ENCODE data around the gene VPS35L.

Gene VPS35L

GRCh38 chr16:19728636-19728965, 173.1 kb downstream of the VPS35L start:
- no peak for TF ChIP-seq CTCF (IDR thresholded peaks at IDR 0.05; ENCODE audit: borderline replicate concordance, control extremely low read depth, extremely low read depth, insufficient read depth, missing control alignments)
- in situ Hi-C loops (cut with MboI; ENCODE audit: low sequenced_read_pairs, unreplicated experiment): no loop called here

GRCh38 chr16:19733551-19733950, 178.0 kb downstream of the VPS35L start:
- TF ChIP-seq CTCF (IDR thresholded peaks at IDR 0.05; ENCODE audit: borderline replicate concordance, control extremely low read depth, extremely low read depth, insufficient read depth, missing control alignments): no peak
- in situ Hi-C loops (cut with MboI; ENCODE audit: low sequenced_read_pairs, unreplicated experiment): no loop called here

More at GRCh38 chr16:19728636-19728965, 173.1 kb downstream of the VPS35L start:
- peak; percentile 34 for DNase-seq (ENCODE audit: low spot score)

GRCh38 chr16:19735074-19735867, 179.8 kb downstream of the VPS35L start:
- TF ChIP-seq CTCF (IDR thresholded peaks at IDR 0.05; ENCODE audit: borderline replicate concordance, control extremely low read depth, extremely low read depth, insufficient read depth, missing control alignments): no peak
- in situ Hi-C loops (cut with MboI; ENCODE audit: low sequenced_read_pairs, unreplicated experiment): no loop called here
- DNase-seq (ENCODE audit: low spot score): no peak

More at GRCh38 chr16:19733551-19733950, 178.0 kb downstream of the VPS35L start:
- no peak for DNase-seq (ENCODE audit: low spot score)

- TF ChIP-seq CTCF (IDR thresholded peaks at IDR 0.05; ENCODE audit: borderline replicate concordance, control extremely low read depth, extremely low read depth, insufficient read depth, missing control alignments): no peak
- no peak for DNase-seq (ENCODE audit: low spot score)
- in situ Hi-C loops (cut with MboI; ENCODE audit: low sequenced_read_pairs, unreplicated experiment): no loop called here
These were observed 182.0 kb downstream of the VPS35L start for GRCh38 chr16:19737306-19738038.

GRCh38 chr16:19741354-19741753, 185.9 kb downstream of the VPS35L start:
- DNase-seq (ENCODE audit: low spot score): no peak
- in situ Hi-C loops (cut with MboI; ENCODE audit: low sequenced_read_pairs, unreplicated experiment): no loop called here
- TF ChIP-seq CTCF (IDR thresholded peaks at IDR 0.05; ENCODE audit: borderline replicate concordance, control extremely low read depth, extremely low read depth, insufficient read depth, missing control alignments): no peak

- no peak for DNase-seq (ENCODE audit: low spot score)
- no peak for TF ChIP-seq CTCF (IDR thresholded peaks at IDR 0.05; ENCODE audit: borderline replicate concordance, control extremely low read depth, extremely low read depth, insufficient read depth, missing control alignments)
- in situ Hi-C loops (cut with MboI; ENCODE audit: low sequenced_read_pairs, unreplicated experiment): no loop called here
These were observed 188.3 kb downstream of the VPS35L start for GRCh38 chr16:19743816-19744159.
